Fibroblast of lung (primary cell): ENCODE data around the gene DMXL2.

Source experiments
- CTCF ChIP-seq, 2 donors: IDR thresholded peaks in 1 of 2; conservative IDR thresholded peaks in 1 of 2; 1 replicate in 1 of 2; 2 replicates in 1 of 2; pipeline ENCODE4 v1.5.1; 2011 to 2012; ENCODE audit warnings: low read length in 2 of 2, control low read depth in 1 of 2, inconsistent platforms in 1 of 2, low read depth in 1 of 2, mild to moderate bottlenecking in 1 of 2
- EZH2 ChIP-seq: IDR thresholded peaks from 2 replicates; pipeline ENCODE4 v1.5.1; 2012; ENCODE audit warnings: low read length, control low read depth, mild to moderate bottlenecking; ENCODE audit errors: missing control alignments

GRCh38 chr15:51470512-51470911, 152.1 kb downstream of the DMXL2 start:
- TF ChIP-seq CTCF (conservative IDR thresholded peaks at IDR 0.05 in 1 of 2, IDR thresholded peaks at IDR 0.05 in 1 of 2; ENCODE audit: low read depth in 1 of 2, low read length in 2 of 2) (no peak), EZH2 (no peak)
